ENCODE data around the gene FARS2. TPM values are rescaled to one million over a fixed set of nuclear protein-coding genes. Genes with fewer than 3 reads are reported as not detected.

FARS2 gene
- polyA plus RNA-seq, 2 donors: 5.0 to 10.5 TPM

Other genes starting within 250 kb of the FARS2 start
- 1 to 10 TPM in 1 of 2 donors, under 1 TPM in 1; 0.92 to 2.2 TPM for gene PPP1R3G, start 176.2 kb upstream of the FARS2 start, polyA plus RNA-seq
- 10 to 100 TPM; 10.3 to 12.8 TPM for gene LYRM4, start 563 bp upstream of the FARS2 start, polyA plus RNA-seq

Measured in esophagus (tissue), 2 donors.